ENCODE measurements around the gene TOMM40L.

Gene TOMM40L

GRCh38 chr1:161258439-161259344 is 32.8 kb downstream of the TOMM40L start, which contains the start of gene PCP4L1:
Gene PCP4L1 (plus strand): TSS chr1:161258745. CDS start chr1:161258975, 230 bp downstream.
- DNase-seq = no peak

- DNase-seq = no peak
Measured at GRCh38 chr1:161259345-161259702, 33.5 kb downstream of the TOMM40L start.

- DNase-seq = no peak
Measured at GRCh38 chr1:161259765-161260164, 33.9 kb downstream of the TOMM40L start.

- DNase-seq = no peak
Measured at GRCh38 chr1:161260376-161261260, 34.8 kb downstream of the TOMM40L start.

GRCh38 chr1:161261261-161262235 is 35.7 kb downstream of the TOMM40L start:
- DNase-seq = no peak

- DNase-seq = no peak
Measured at GRCh38 chr1:161265305-161265704, 39.4 kb downstream of the TOMM40L start.

GRCh38 chr1:161266202-161266601 is 40.3 kb downstream of the TOMM40L start:
- no peak for DNase-seq

GRCh38 chr1:161266836-161267235 is 41.0 kb downstream of the TOMM40L start:
- DNase-seq = no peak

GRCh38 chr1:161267321-161267720 is 41.5 kb downstream of the TOMM40L start:
- DNase-seq = peak; percentile 48 to 49

GRCh38 chr1:161273402-161273801 is 47.5 kb downstream of the TOMM40L start:
- DNase-seq = no peak

- DNase-seq = no peak
Measured at GRCh38 chr1:161274874-161275273, 49.0 kb downstream of the TOMM40L start.
